HepG2 (cell line): ENCODE results near the gene SFXN5. TPM values are rescaled to one million over a fixed set of nuclear protein-coding genes. Genes with fewer than 3 reads are reported as not detected.

ENCODE experiments used
- BRCA1 ChIP-seq: sonication (generic); formaldehyde crosslinking; IDR thresholded peaks from 2 replicates; pipeline ENCODE4 v1.4.0; 2020; ENCODE audit warnings: missing genetic modification reagents
- CENPT ChIP-seq: sonication (generic); formaldehyde crosslinking; IDR thresholded peaks from 2 replicates; pipeline ENCODE4 v1.8.0; 2022; ENCODE audit warnings: low read depth, mild to moderate bottlenecking, moderate library complexity, missing genetic modification reagents
- DNMT1 ChIP-seq: sonication (generic); formaldehyde crosslinking; IDR thresholded peaks from 2 replicates; pipeline ENCODE4 v1.5.1; 2020; ENCODE audit warnings: mild to moderate bottlenecking, missing genetic modification reagents
- EEA1 ChIP-seq: sonication (generic); formaldehyde crosslinking; IDR thresholded peaks from 2 replicates; pipeline ENCODE4 v1.5.1; 2020; ENCODE audit warnings: mild to moderate bottlenecking, missing genetic modification reagents, borderline replicate concordance
- HMGA1 ChIP-seq: sonication (generic); formaldehyde crosslinking; conservative IDR thresholded peaks from 2 replicates; pipeline ENCODE4 v1.4.0; 2020; ENCODE audit warnings: missing genetic modification reagents
- IRX3 ChIP-seq: sonication (generic); formaldehyde crosslinking; IDR thresholded peaks from 2 replicates; pipeline ENCODE4 v1.8.1; 2023; ENCODE audit warnings: mild to moderate bottlenecking, low read depth, missing genetic modification reagents, borderline replicate concordance
- JUND ChIP-seq: sonication (generic); formaldehyde crosslinking; IDR thresholded peaks from 2 replicates; pipeline ENCODE4 v1.8.0; 2022; ENCODE audit warnings: mild to moderate bottlenecking, missing genetic modification reagents
- KDM5B ChIP-seq: sonication (generic); formaldehyde crosslinking; IDR thresholded peaks from 2 replicates; pipeline ENCODE4 v1.4.0; 2020; ENCODE audit warnings: missing genetic modification reagents, mild to moderate bottlenecking, borderline replicate concordance
- KLF11 ChIP-seq: IDR thresholded peaks from 2 replicates; pipeline ENCODE4 v1.6.1; 2016; ENCODE audit warnings: missing compliant biosample characterization
- KLF9 ChIP-seq: IDR thresholded peaks from 2 replicates; pipeline ENCODE4 v1.6.1; 2016; ENCODE audit warnings: low read depth
- MXI1 ChIP-seq: IDR thresholded peaks from 3 replicates; pipeline ENCODE4 v1.6.1; 2012; ENCODE audit warnings: low read depth, low read length, inconsistent platforms, borderline replicate concordance
- NFKBIZ ChIP-seq: IDR thresholded peaks from 2 replicates; pipeline ENCODE4 v1.6.1; 2018; ENCODE audit warnings: missing genetic modification reagents, missing compliant biosample characterization
- RFX3 ChIP-seq: IDR thresholded peaks from 2 replicates; pipeline ENCODE4 v1.6.1; 2016; ENCODE audit warnings: missing biosample characterization, missing genetic modification reagents
- SATB2 ChIP-seq: sonication (generic); formaldehyde crosslinking; IDR thresholded peaks from 2 replicates; pipeline ENCODE4 v1.5.0; 2020; ENCODE audit warnings: missing genetic modification reagents
- TOPORS ChIP-seq: sonication (generic); formaldehyde crosslinking; IDR thresholded peaks from 2 replicates; pipeline ENCODE4 v1.8.0; 2023; ENCODE audit warnings: mild to moderate bottlenecking, missing genetic modification reagents
- ZBTB20 ChIP-seq: sonication (generic); formaldehyde crosslinking; IDR thresholded peaks from 2 replicates; pipeline ENCODE4 v1.8.1; 2023; ENCODE audit warnings: missing genetic modification reagents, low read depth, mild to moderate bottlenecking, borderline replicate concordance
- ZBTB7A ChIP-seq: sonication (generic); formaldehyde crosslinking; IDR thresholded peaks from 2 replicates; pipeline ENCODE4 v1.8.0; 2022; ENCODE audit warnings: mild to moderate bottlenecking, missing genetic modification reagents
- ZNF383 ChIP-seq: sonication (generic); formaldehyde crosslinking; IDR thresholded peaks from 2 replicates; pipeline ENCODE4 v1.4.0; 2020; ENCODE audit warnings: missing genetic modification reagents, mild to moderate bottlenecking, borderline replicate concordance
- ZNF44 ChIP-seq: sonication (generic); formaldehyde crosslinking; IDR thresholded peaks from 2 replicates; pipeline ENCODE4 v1.5.1; 2020; ENCODE audit warnings: mild to moderate bottlenecking, missing genetic modification reagents
- ZNF598 ChIP-seq: sonication (generic); formaldehyde crosslinking; IDR thresholded peaks from 2 replicates; pipeline ENCODE4 v1.5.1; 2020; ENCODE audit warnings: mild to moderate bottlenecking, missing genetic modification reagents, borderline replicate concordance
- ZNF703 ChIP-seq: sonication (generic); formaldehyde crosslinking; IDR thresholded peaks from 2 replicates; pipeline ENCODE4 v1.5.1; 2020; ENCODE audit warnings: missing genetic modification reagents, mild to moderate bottlenecking, moderate library complexity, borderline replicate concordance
- ZNF780A ChIP-seq: sonication (generic); formaldehyde crosslinking; IDR thresholded peaks from 2 replicates; pipeline ENCODE4 v1.8.0; 2022; ENCODE audit warnings: mild to moderate bottlenecking, missing genetic modification reagents, moderate library complexity
- polyA plus RNA-seq, 8 experiments: library from polyadenylated mRNA; depleted of rRNA in 3 of 8; stranded (reverse) in 7 of 8; unstranded in 1 of 8; fragments of >200 nt; fragmentation: Illumina TruSeq in 4 of 8; extraction: Trizol in 4 of 8; gene quantifications; 2 replicates each; pipeline versions ENCODE4 v1.2.1 to v1.2.3, GENCODE V29; 2011 to 2016; ENCODE audit warnings: low read depth in 4 of 8, missing spikeins in 1 of 8, mixed read lengths in 1 of 8; ENCODE audit not compliant: insufficient read depth in 1 of 8
- total RNA-seq, 5 experiments: library from RNA; depleted of rRNA; stranded (reverse); fragments of >200 nt; fragmentation: Illumina TruSeq; extraction: Trizol; gene quantifications; 2 replicates each; pipeline ENCODE4 v1.2.3, GENCODE V29; 2016; ENCODE audit warnings: low read depth in 1 of 5
- TF ChIP-seq, protein P1 (sequence below): IDR thresholded peaks from 2 replicates; pipeline ENCODE4 v1.6.1; 2016; ENCODE audit warnings: low read depth, control low read depth
- TF ChIP-seq, protein P2 (sequence below): sonication (generic); formaldehyde crosslinking; IDR thresholded peaks from 2 replicates; pipeline ENCODE4 v1.5.1; 2020; ENCODE audit warnings: mild to moderate bottlenecking, missing genetic modification reagents, moderate library complexity
- TF ChIP-seq, protein P3 (sequence below): sonication (generic); formaldehyde crosslinking; IDR thresholded peaks from 2 replicates; pipeline ENCODE4 v1.5.0; 2020; ENCODE audit warnings: mild to moderate bottlenecking, missing genetic modification reagents
- TF ChIP-seq, protein P4 (sequence below): sonication (generic); formaldehyde crosslinking; conservative IDR thresholded peaks from 2 replicates; pipeline ENCODE4 v1.5.0; 2020; ENCODE audit warnings: missing genetic modification reagents

The SFXN5 gene
- total and polyA plus RNA-seq, 2 of the 13 experiments (the other 11 are each of a cell fraction or from before 2014, with no cell fraction given) = 34.9 to 37.4 TPM

DNA sequence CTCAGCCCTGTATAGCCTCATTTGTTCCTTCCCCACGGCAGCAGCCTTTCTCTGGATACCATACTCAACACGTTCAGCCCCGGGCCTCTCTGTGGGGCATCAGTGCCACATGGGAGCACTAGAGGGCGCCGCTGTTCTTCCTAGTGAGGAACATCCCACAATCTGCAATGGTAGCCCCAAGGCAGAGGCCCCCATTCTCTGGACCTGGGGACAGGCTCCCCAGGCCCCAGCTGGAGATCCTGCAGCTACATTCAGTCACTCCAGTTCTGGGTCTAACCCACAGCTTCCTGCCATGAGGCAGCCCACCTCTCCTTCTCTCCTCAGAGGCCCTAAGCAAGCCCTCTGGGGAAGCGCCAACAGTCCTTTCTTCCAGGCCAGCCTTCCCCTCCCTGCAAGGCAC lies 14.2 kb upstream of the SFXN5 start (continued):
- TF ChIP-seq, protein P1, sequence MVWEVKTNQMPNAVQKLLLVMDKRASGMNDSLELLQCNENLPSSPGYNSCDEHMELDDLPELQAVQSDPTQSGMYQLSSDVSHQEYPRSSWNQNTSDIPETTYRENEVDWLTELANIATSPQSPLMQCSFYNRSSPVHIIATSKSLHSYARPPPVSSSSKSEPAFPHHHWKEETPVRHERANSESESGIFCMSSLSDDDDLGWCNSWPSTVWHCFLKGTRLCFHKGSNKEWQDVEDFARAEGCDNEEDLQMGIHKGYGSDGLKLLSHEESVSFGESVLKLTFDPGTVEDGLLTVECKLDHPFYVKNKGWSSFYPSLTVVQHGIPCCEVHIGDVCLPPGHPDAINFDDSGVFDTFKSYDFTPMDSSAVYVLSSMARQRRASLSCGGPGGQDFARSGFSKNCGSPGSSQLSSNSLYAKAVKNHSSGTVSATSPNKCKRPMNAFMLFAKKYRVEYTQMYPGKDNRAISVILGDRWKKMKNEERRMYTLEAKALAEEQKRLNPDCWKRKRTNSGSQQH (CRISPR knock-in tag) = no peak
- TF ChIP-seq ZBTB20 (CRISPR knock-in tag) (peak; percentile 52; the same call in 1 of the 2 replicates), SATB2 (no peak), ZNF44 (CRISPR knock-in tag) (no peak), NFKBIZ (no peak), ZNF598 (CRISPR knock-in tag) (peak; percentile 80; the same call in 1 of the 2 replicates), EEA1 (CRISPR knock-in tag) (no peak), ZNF383 (CRISPR knock-in tag) (no peak), RFX3 (CRISPR knock-in tag) (no peak), KDM5B (CRISPR knock-in tag) (peak; percentile 61; the same call in 1 of the 2 replicates), HMGA1 (CRISPR knock-in tag) (no peak), ZBTB7A (no peak), KLF9 (CRISPR knock-in tag) (no peak), DNMT1 (CRISPR knock-in tag) (no peak), IRX3 (CRISPR knock-in tag) (no peak), JUND (CRISPR knock-in tag) (no peak), ZNF703 (CRISPR knock-in tag) (no peak), MXI1 (peak; percentile 47; the same call in 1 of the 3 replicates), KLF11 (no peak), TOPORS (CRISPR knock-in tag) (no peak), ZNF780A (CRISPR knock-in tag) (no peak), BRCA1 (CRISPR knock-in tag) (no peak), CENPT (no peak)
- TF ChIP-seq, protein P2, sequence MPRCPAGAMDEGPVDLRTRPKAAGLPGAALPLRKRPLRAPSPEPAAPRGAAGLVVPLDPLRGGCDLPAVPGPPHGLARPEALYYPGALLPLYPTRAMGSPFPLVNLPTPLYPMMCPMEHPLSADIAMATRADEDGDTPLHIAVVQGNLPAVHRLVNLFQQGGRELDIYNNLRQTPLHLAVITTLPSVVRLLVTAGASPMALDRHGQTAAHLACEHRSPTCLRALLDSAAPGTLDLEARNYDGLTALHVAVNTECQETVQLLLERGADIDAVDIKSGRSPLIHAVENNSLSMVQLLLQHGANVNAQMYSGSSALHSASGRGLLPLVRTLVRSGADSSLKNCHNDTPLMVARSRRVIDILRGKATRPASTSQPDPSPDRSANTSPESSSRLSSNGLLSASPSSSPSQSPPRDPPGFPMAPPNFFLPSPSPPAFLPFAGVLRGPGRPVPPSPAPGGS (CRISPR knock-in tag) = peak; percentile 75; the same call in 1 of the 2 replicates
- TF ChIP-seq, protein P3, sequence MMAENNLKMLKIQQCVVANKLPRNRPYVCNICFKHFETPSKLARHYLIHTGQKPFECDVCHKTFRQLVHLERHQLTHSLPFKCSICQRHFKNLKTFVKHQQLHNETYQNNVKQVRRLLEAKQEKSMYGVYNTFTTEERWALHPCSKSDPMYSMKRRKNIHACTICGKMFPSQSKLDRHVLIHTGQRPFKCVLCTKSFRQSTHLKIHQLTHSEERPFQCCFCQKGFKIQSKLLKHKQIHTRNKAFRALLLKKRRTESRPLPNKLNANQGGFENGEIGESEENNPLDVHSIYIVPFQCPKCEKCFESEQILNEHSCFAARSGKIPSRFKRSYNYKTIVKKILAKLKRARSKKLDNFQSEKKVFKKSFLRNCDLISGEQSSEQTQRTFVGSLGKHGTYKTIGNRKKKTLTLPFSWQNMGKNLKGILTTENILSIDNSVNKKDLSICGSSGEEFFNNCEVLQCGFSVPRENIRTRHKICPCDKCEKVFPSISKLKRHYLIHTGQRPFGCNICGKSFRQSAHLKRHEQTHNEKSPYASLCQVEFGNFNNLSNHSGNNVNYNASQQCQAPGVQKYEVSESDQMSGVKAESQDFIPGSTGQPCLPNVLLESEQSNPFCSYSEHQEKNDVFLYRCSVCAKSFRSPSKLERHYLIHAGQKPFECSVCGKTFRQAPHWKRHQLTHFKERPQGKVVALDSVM (CRISPR knock-in tag) = no peak
- TF ChIP-seq, protein P4, sequence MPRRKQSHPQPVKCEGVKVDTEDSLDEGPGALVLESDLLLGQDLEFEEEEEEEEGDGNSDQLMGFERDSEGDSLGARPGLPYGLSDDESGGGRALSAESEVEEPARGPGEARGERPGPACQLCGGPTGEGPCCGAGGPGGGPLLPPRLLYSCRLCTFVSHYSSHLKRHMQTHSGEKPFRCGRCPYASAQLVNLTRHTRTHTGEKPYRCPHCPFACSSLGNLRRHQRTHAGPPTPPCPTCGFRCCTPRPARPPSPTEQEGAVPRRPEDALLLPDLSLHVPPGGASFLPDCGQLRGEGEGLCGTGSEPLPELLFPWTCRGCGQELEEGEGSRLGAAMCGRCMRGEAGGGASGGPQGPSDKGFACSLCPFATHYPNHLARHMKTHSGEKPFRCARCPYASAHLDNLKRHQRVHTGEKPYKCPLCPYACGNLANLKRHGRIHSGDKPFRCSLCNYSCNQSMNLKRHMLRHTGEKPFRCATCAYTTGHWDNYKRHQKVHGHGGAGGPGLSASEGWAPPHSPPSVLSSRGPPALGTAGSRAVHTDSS (CRISPR knock-in tag) = no peak
